Liver (tissue), 3 donors: ENCODE measurements around the gene MAGEF1.

Experiments
- EGR1 ChIP-seq, 2 donors: IDR thresholded peaks; 2 replicates each; pipeline ENCODE4 v1.6.1; 2016 to 2018; ENCODE audit warnings: antibody characterized with exemption in 2 of 2, low read depth in 2 of 2
- GABPA ChIP-seq, 2 donors: IDR thresholded peaks in 1 of 2; conservative IDR thresholded peaks in 1 of 2; 2 replicates each; pipeline ENCODE4 v1.6.1; 2016; ENCODE audit warnings: antibody characterized with exemption in 2 of 2, mild to moderate bottlenecking in 1 of 2, moderate library complexity in 1 of 2
- HNF4G ChIP-seq: IDR thresholded peaks from 2 replicates; pipeline ENCODE4 v1.6.1; 2016; ENCODE audit warnings: antibody characterized with exemption
- JUND ChIP-seq, 2 donors: IDR thresholded peaks; 2 replicates each; pipeline ENCODE4 v1.6.1; 2016; ENCODE audit warnings: antibody characterized with exemption in 2 of 2
- RAD21 ChIP-seq, 2 donors: IDR thresholded peaks; 2 replicates each; pipeline ENCODE4 v1.6.1; 2016; ENCODE audit warnings: antibody characterized with exemption in 2 of 2, mild to moderate bottlenecking in 2 of 2
- SP1 ChIP-seq: IDR thresholded peaks from 2 replicates; pipeline ENCODE4 v1.6.1; 2018; ENCODE audit warnings: antibody characterized with exemption, mild to moderate bottlenecking
- TAF1 ChIP-seq: conservative IDR thresholded peaks from 2 replicates; pipeline ENCODE4 v1.6.1; 2016; ENCODE audit warnings: antibody characterized with exemption, mild to moderate bottlenecking
- YY1 ChIP-seq: IDR thresholded peaks from 2 replicates; pipeline ENCODE4 v1.6.1; 2016; ENCODE audit warnings: antibody characterized with exemption, mild to moderate bottlenecking
- TF ChIP-seq, protein P1 (sequence below): fragments of 150-350 bp; IDR thresholded peaks from 2 replicates; pipeline ENCODE4 v1.5.1; 2017; ENCODE audit warnings: improper control_type of control experiment, low read depth, low read length; ENCODE audit not compliant: missing input control
- TF ChIP-seq, protein P2 (sequence below): IDR thresholded peaks from 2 replicates; pipeline ENCODE4 v1.6.1; 2016; ENCODE audit warnings: antibody characterized with exemption
- TF ChIP-seq, protein P3 (sequence below): IDR thresholded peaks from 2 replicates; pipeline ENCODE4 v1.6.1; 2016; ENCODE audit warnings: antibody characterized with exemption
- donor health status: healthy.
- donor health status: healthy.

DNA sequence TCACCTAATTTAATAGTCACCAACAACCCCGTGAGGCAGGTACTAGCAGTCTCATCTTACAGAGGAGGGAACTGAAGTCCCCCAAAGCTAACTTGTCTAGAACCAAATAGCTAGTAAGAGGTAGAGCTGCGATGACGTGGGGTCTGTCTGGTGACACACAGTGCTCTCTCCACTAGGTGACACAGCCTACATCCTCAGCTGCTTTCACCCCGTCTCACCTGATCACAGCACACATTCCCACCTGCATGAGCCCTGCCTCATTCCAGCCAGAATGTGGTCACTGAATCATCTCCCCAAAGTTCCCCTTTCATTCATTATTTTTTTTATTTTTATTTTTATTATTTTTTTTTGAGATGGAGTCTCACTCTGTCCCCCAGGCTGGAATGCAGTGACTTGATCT is 21.3 kb upstream of the MAGEF1 start:
- TF ChIP-seq, protein P1, sequence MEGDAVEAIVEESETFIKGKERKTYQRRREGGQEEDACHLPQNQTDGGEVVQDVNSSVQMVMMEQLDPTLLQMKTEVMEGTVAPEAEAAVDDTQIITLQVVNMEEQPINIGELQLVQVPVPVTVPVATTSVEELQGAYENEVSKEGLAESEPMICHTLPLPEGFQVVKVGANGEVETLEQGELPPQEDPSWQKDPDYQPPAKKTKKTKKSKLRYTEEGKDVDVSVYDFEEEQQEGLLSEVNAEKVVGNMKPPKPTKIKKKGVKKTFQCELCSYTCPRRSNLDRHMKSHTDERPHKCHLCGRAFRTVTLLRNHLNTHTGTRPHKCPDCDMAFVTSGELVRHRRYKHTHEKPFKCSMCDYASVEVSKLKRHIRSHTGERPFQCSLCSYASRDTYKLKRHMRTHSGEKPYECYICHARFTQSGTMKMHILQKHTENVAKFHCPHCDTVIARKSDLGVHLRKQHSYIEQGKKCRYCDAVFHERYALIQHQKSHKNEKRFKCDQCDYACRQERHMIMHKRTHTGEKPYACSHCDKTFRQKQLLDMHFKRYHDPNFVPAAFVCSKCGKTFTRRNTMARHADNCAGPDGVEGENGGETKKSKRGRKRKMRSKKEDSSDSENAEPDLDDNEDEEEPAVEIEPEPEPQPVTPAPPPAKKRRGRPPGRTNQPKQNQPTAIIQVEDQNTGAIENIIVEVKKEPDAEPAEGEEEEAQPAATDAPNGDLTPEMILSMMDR: no peak
- no peak for TF ChIP-seq SP1
- TF ChIP-seq RAD21 (IDR thresholded peaks at IDR 0.05): no peak
- TF ChIP-seq TAF1: no peak
- no peak for TF ChIP-seq GABPA (IDR thresholded peaks at IDR 0.05 in 1 of 2, conservative IDR thresholded peaks at IDR 0.05 in 1 of 2)
- TF ChIP-seq, protein P2, sequence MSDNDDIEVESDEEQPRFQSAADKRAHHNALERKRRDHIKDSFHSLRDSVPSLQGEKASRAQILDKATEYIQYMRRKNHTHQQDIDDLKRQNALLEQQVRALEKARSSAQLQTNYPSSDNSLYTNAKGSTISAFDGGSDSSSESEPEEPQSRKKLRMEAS: no peak
- no peak for TF ChIP-seq YY1
- TF ChIP-seq EGR1 (IDR thresholded peaks at IDR 0.05; ENCODE audit: low read depth in 2 of 2): no peak
- no peak for TF ChIP-seq JUND (IDR thresholded peaks at IDR 0.05)
- TF ChIP-seq, protein P3, sequence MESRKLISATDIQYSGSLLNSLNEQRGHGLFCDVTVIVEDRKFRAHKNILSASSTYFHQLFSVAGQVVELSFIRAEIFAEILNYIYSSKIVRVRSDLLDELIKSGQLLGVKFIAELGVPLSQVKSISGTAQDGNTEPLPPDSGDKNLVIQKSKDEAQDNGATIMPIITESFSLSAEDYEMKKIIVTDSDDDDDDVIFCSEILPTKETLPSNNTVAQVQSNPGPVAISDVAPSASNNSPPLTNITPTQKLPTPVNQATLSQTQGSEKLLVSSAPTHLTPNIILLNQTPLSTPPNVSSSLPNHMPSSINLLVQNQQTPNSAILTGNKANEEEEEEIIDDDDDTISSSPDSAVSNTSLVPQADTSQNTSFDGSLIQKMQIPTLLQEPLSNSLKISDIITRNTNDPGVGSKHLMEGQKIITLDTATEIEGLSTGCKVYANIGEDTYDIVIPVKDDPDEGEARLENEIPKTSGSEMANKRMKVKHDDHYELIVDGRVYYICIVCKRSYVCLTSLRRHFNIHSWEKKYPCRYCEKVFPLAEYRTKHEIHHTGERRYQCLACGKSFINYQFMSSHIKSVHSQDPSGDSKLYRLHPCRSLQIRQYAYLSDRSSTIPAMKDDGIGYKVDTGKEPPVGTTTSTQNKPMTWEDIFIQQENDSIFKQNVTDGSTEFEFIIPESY: no peak
- no peak for TF ChIP-seq HNF4G
